Thyroid gland (tissue), 4 donors: ENCODE results near the gene VGLL4.

ENCODE experiments used
- CTCF ChIP-seq, 6 experiments: fragments of 200-600 bp in 3 of 6; fragments of 450-650 bp in 3 of 6; sonication (generic) in 3 of 6; IDR thresholded peaks; one replicate each; pipeline ENCODE4 v1.5.1; 2016 to 2019; ENCODE audit warnings: antibody characterized with exemption in 6 of 6, mild to moderate bottlenecking in 2 of 6, inconsistent platforms in 1 of 6, moderate library complexity in 1 of 6
- POLR2A ChIP-seq, 2 donors: fragments of 450-650 bp; IDR thresholded peaks; one replicate each; pipeline ENCODE4 v1.6.1; 2017; ENCODE audit warnings: antibody characterized with exemption in 2 of 2, mild to moderate bottlenecking in 2 of 2, moderate library complexity in 1 of 2

- TF ChIP-seq CTCF (IDR thresholded peaks at IDR 0.05): no peak
- TF ChIP-seq POLR2A (IDR thresholded peaks at IDR 0.05): no peak
Observed at GRCh38 chr3:11517601-11518000, 126.1 kb downstream of the VGLL4 start.
